ENCODE data around the gene FXYD2.

DNA sequence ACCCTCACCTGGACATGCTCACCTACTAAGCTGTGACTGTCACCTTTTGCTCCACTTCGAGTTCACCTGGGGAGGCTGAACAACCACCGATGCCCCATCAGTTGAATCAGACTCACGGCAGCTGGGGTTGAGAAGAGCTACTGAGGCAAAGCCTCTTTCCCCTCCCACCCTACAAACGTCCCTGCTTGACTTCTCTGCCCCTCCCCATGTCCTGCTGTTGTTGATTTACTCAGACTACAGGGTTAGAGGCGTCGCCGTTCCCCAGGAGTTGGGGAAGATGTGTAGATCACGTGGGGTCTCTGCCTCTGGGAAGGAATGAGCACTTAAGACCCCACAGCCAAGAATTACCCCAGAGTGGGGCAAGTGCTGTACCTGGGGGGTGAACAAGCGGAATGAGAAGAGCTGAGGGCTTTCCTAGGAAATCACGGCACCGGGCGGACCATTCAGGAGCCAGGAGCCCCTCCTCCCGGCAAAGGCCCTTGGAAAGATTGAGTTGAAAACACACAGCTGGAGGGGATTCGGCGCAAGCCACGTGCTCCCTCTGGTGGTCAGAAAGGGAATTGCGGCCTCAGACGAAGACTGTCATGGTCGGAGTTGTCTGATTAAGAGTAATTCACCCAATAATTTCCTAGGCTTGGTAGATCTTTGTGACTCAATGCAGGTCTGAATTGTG lies 7.0 kb downstream of the FXYD2 start:
- 0 out of 2 replicates have a peak, but pooled peaks have one; percentile 14 for TF ChIP-seq TAF1 (IDR thresholded peaks at IDR 0.05; ENCODE audit: borderline replicate concordance, low read depth, low read length)
- no peak; the same call in 1 of the 2 replicates for TF ChIP-seq POLR2A (IDR thresholded peaks at IDR 0.05; ENCODE audit: low read depth, low read length)
